ENCODE data around the gene HOXA7.

DNA sequence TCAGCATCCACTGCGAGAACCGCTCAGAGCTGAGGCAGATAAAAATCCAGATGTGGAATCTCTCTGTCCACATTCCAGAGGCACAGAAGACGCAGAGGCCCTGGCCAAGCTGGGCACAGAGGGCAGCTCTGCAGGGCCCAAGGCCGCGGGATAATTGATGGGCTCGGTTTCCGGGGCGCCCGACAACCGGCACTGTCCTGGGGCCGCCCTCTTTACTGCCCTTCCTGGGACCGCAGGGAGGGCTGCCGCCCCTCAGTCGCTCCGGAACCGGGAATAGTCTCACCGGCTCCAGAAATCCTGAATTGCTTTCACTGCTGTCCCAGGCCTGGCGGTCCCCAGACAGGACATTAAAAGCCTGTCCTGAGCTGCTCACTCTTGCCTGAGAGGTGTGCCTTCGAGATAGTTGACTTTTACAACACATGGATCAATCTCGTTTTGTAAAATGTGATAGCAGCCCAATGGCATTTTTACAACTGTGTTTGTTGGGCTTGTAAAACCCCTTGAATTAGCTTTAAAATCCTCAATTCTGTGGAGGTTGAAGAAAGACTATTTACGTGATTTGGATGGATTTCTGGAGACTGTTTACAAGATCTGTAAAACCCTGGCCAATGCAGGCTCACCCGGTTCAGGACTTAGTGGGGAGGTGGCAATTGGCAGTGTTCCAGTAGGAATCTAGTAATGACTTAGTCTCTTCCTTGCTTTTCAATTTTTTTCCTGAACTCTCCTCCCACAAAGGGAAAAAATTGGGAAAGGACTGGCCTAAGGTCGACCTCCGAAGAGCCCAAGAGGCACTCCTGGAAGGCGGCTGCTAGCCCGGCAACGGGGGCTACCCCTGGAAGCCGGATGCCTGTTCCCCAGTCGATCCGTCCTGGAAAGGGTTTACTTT is 7.5 kb downstream of the HOXA7 start:
- TF ChIP-seq, protein P1, sequence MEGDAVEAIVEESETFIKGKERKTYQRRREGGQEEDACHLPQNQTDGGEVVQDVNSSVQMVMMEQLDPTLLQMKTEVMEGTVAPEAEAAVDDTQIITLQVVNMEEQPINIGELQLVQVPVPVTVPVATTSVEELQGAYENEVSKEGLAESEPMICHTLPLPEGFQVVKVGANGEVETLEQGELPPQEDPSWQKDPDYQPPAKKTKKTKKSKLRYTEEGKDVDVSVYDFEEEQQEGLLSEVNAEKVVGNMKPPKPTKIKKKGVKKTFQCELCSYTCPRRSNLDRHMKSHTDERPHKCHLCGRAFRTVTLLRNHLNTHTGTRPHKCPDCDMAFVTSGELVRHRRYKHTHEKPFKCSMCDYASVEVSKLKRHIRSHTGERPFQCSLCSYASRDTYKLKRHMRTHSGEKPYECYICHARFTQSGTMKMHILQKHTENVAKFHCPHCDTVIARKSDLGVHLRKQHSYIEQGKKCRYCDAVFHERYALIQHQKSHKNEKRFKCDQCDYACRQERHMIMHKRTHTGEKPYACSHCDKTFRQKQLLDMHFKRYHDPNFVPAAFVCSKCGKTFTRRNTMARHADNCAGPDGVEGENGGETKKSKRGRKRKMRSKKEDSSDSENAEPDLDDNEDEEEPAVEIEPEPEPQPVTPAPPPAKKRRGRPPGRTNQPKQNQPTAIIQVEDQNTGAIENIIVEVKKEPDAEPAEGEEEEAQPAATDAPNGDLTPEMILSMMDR (IDR thresholded peaks at IDR 0.05), result no peak
- TF ChIP-seq EP300 (IDR thresholded peaks at IDR 0.05), result no peak
